HepG2 (cell line): Measurements from ENCODE around the gene JPT1. TPM values are rescaled to one million over a fixed set of nuclear protein-coding genes. Genes with fewer than 3 reads are reported as not detected.

ENCODE experiments used
- ELF3 ChIP-seq: IDR thresholded peaks from 2 replicates; pipeline ENCODE4 v1.6.1; 2016; ENCODE audit warnings: missing genetic modification reagents, missing compliant biosample characterization
- FOSL2 ChIP-seq: sonication (generic); formaldehyde crosslinking; IDR thresholded peaks from 2 replicates; pipeline ENCODE4 v1.4.0; 2020; ENCODE audit warnings: missing genetic modification reagents
- FOXO1 ChIP-seq: sonication (generic); formaldehyde crosslinking; IDR thresholded peaks from 2 replicates; pipeline ENCODE4 v1.4.0; 2020; ENCODE audit warnings: missing genetic modification reagents
- POLR2AphosphoS5 ChIP-seq: IDR thresholded peaks from 2 replicates; pipeline ENCODE4 v1.6.1; 2012; ENCODE audit warnings: low read depth, low read length
- RBAK ChIP-seq: sonication (generic); formaldehyde crosslinking; IDR thresholded peaks from 2 replicates; pipeline ENCODE4 v1.5.1; 2020; ENCODE audit warnings: mild to moderate bottlenecking, missing genetic modification reagents
- RXRA ChIP-seq: sonication (generic); formaldehyde crosslinking; IDR thresholded peaks from 2 replicates; pipeline ENCODE4 v1.5.1; 2020; ENCODE audit warnings: missing genetic modification reagents
- ZBTB7A ChIP-seq: sonication (generic); formaldehyde crosslinking; IDR thresholded peaks from 2 replicates; pipeline ENCODE4 v1.8.0; 2022; ENCODE audit warnings: mild to moderate bottlenecking, missing genetic modification reagents
- ZNF317 ChIP-seq: sonication (generic); formaldehyde crosslinking; IDR thresholded peaks from 2 replicates; pipeline ENCODE4 v1.5.0; 2020; ENCODE audit warnings: mild to moderate bottlenecking, missing genetic modification reagents
- ZNF572 ChIP-seq: sonication (generic); formaldehyde crosslinking; IDR thresholded peaks from 2 replicates; pipeline ENCODE4 v1.5.1; 2020; ENCODE audit warnings: mild to moderate bottlenecking, missing genetic modification reagents
- ZNF605 ChIP-seq: sonication (generic); formaldehyde crosslinking; IDR thresholded peaks from 2 replicates; pipeline ENCODE4 v1.8.0; 2022; ENCODE audit warnings: mild to moderate bottlenecking, missing genetic modification reagents
- ZNF672 ChIP-seq: sonication (generic); formaldehyde crosslinking; IDR thresholded peaks from 2 replicates; pipeline ENCODE4 v1.8.1; 2022; ENCODE audit warnings: missing genetic modification reagents
- ZSCAN29 ChIP-seq: sonication (generic); formaldehyde crosslinking; conservative IDR thresholded peaks from 2 replicates; pipeline ENCODE4 v1.4.0; 2020; ENCODE audit warnings: mild to moderate bottlenecking, missing genetic modification reagents
- polyA plus RNA-seq, 8 experiments: library from polyadenylated mRNA; depleted of rRNA in 3 of 8; stranded (reverse) in 7 of 8; unstranded in 1 of 8; fragments of >200 nt; fragmentation: Illumina TruSeq in 4 of 8; extraction: Trizol in 4 of 8; gene quantifications; 2 replicates each; pipeline versions ENCODE4 v1.2.1 to v1.2.3, GENCODE V29; 2011 to 2016; ENCODE audit warnings: low read depth in 4 of 8, missing spikeins in 1 of 8, mixed read lengths in 1 of 8; ENCODE audit not compliant: insufficient read depth in 1 of 8
- total RNA-seq, 5 experiments: library from RNA; depleted of rRNA; stranded (reverse); fragments of >200 nt; fragmentation: Illumina TruSeq; extraction: Trizol; gene quantifications; 2 replicates each; pipeline ENCODE4 v1.2.3, GENCODE V29; 2016; ENCODE audit warnings: low read depth in 1 of 5
- TF ChIP-seq, protein P1 (sequence below): sonication (generic); formaldehyde crosslinking; IDR thresholded peaks from 2 replicates; pipeline ENCODE4 v1.4.0; 2020; ENCODE audit warnings: missing genetic modification reagents, mild to moderate bottlenecking, borderline replicate concordance
- TF ChIP-seq, protein P2 (sequence below): sonication (generic); formaldehyde crosslinking; IDR thresholded peaks from 2 replicates; pipeline ENCODE4 v1.4.0; 2020; ENCODE audit warnings: missing genetic modification reagents, mild to moderate bottlenecking, borderline replicate concordance
- TF ChIP-seq, protein P3 (sequence below): sonication (generic); formaldehyde crosslinking; IDR thresholded peaks from 2 replicates; pipeline ENCODE4 v1.4.0; 2020; ENCODE audit warnings: missing genetic modification reagents, borderline replicate concordance
- TF ChIP-seq, protein P4 (sequence below): sonication (generic); formaldehyde crosslinking; IDR thresholded peaks from 2 replicates; pipeline ENCODE4 v1.4.0; 2020; ENCODE audit warnings: missing genetic modification reagents, borderline replicate concordance

Gene JPT1
- total and polyA plus RNA-seq, 2 of the 13 experiments (the other 11 are each of a cell fraction or from before 2014, with no cell fraction given) = 43.3 to 256 TPM

DNA sequence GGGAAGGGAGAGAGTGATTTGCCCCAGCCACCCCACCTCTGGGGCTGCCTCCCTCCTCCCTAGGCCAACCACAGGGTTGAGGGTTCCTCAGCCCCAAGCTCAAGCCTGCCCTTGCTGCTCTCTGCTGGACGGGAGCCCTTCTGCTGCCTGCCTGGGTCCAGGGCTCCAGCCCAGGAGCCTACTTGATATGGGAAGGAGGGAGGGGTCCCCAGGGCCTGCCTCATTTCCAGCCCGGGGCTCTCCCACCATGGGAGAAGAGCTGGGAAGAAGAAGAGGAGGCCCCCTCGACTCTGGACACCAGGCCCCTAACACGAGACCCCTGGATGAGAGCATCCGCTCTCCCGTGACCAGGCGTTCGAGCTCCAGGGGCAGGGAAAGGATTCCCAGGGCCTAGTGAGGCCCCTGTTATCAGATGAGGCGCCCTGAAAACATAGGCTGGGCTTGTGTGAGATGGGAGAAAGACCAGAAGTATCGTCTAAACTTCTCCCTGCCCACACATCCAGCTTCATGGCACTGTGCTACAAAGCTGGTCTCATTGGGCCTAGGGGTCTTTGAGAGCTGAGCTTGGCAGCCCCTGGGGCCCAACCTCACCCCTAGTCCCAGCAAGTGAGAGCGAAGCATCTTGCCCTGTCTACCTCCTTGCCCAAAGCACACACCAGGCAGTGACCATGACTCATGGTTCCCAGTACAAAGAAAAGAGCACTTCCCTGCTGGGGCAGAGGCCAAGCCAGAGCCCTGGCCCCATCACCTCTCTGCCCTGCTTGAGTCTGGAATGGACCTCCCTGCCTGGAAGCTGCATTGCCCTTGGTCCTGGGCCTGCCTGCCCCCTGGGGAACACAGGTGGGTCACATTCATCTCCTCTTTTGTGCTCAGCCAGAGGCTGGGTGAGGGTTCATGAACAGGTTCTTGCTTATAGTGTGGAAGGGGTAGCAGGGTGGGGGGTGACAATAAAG lies 65.6 kb downstream of the JPT1 start (continued):
- TF ChIP-seq ZNF572 (CRISPR knock-in tag) (0 out of 2 replicates have a peak, but pooled peaks have one; percentile 30), RBAK (CRISPR knock-in tag) (no peak), RXRA (CRISPR knock-in tag) (peak; percentile 63), POLR2AphosphoS5 (no peak), ELF3 (CRISPR knock-in tag) (0 out of 2 replicates have a peak, but pooled peaks have one; percentile 43), ZNF672 (CRISPR knock-in tag) (no peak), ZBTB7A (0 out of 2 replicates have a peak, but pooled peaks have one; percentile 43), ZNF317 (CRISPR knock-in tag) (peak; percentile 25; the same call in 1 of the 2 replicates), ZSCAN29 (CRISPR knock-in tag) (no peak), ZNF605 (peak; percentile 49; the same call in 1 of the 2 replicates), FOXO1 (CRISPR knock-in tag) (no peak), FOSL2 (CRISPR knock-in tag) (peak; percentile 94)
- TF ChIP-seq, protein P1, sequence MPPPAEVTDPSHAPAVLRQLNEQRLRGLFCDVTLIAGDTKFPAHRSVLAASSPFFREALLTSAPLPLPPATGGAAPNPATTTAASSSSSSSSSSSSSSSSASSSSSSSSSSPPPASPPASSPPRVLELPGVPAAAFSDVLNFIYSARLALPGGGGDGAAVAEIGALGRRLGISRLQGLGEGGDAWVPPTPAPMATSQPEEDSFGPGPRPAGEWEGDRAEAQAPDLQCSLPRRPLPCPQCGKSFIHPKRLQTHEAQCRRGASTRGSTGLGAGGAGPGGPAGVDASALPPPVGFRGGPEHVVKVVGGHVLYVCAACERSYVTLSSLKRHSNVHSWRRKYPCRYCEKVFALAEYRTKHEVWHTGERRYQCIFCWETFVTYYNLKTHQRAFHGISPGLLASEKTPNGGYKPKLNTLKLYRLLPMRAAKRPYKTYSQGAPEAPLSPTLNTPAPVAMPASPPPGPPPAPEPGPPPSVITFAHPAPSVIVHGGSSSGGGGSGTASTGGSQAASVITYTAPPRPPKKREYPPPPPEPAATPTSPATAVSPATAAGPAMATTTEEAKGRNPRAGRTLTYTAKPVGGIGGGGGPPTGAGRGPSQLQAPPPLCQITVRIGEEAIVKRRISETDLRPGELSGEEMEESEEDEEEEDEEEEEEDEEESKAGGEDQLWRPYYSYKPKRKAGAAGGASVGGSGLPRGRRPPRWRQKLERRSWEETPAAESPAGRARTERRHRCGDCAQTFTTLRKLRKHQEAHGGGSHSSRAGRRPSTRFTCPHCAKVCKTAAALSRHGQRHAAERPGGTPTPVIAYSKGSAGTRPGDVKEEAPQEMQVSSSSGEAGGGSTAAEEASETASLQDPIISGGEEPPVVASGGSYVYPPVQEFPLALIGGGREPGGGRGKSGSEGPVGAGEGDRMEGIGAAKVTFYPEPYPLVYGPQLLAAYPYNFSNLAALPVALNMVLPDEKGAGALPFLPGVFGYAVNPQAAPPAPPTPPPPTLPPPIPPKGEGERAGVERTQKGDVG (CRISPR knock-in tag) = 0 out of 2 replicates have a peak, but pooled peaks have one; percentile 30
- TF ChIP-seq, protein P2, sequence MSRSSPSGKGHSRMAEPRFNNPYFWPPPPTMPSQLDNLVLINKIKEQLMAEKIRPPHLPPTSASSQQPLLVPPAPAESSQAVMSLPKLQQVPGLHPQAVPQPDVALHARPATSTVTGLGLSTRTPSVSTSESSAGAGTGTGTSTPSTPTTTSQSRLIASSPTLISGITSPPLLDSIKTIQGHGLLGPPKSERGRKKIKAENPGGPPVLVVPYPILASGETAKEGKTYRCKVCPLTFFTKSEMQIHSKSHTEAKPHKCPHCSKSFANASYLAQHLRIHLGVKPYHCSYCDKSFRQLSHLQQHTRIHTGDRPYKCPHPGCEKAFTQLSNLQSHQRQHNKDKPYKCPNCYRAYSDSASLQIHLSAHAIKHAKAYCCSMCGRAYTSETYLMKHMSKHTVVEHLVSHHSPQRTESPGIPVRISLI (CRISPR knock-in tag) = no peak
- TF ChIP-seq, protein P3, sequence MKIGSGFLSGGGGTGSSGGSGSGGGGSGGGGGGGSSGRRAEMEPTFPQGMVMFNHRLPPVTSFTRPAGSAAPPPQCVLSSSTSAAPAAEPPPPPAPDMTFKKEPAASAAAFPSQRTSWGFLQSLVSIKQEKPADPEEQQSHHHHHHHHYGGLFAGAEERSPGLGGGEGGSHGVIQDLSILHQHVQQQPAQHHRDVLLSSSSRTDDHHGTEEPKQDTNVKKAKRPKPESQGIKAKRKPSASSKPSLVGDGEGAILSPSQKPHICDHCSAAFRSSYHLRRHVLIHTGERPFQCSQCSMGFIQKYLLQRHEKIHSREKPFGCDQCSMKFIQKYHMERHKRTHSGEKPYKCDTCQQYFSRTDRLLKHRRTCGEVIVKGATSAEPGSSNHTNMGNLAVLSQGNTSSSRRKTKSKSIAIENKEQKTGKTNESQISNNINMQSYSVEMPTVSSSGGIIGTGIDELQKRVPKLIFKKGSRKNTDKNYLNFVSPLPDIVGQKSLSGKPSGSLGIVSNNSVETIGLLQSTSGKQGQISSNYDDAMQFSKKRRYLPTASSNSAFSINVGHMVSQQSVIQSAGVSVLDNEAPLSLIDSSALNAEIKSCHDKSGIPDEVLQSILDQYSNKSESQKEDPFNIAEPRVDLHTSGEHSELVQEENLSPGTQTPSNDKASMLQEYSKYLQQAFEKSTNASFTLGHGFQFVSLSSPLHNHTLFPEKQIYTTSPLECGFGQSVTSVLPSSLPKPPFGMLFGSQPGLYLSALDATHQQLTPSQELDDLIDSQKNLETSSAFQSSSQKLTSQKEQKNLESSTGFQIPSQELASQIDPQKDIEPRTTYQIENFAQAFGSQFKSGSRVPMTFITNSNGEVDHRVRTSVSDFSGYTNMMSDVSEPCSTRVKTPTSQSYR (CRISPR knock-in tag) = no peak
- TF ChIP-seq, protein P4, sequence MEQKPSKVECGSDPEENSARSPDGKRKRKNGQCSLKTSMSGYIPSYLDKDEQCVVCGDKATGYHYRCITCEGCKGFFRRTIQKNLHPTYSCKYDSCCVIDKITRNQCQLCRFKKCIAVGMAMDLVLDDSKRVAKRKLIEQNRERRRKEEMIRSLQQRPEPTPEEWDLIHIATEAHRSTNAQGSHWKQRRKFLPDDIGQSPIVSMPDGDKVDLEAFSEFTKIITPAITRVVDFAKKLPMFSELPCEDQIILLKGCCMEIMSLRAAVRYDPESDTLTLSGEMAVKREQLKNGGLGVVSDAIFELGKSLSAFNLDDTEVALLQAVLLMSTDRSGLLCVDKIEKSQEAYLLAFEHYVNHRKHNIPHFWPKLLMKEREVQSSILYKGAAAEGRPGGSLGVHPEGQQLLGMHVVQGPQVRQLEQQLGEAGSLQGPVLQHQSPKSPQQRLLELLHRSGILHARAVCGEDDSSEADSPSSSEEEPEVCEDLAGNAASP (CRISPR knock-in tag) = peak; percentile 23; the same call in 1 of the 2 replicates
